HG02588 (cell line): Measurements from ENCODE around the gene GALNT2.

Experiments
- ATAC-seq: cut with Tn5 transposase; IDR thresholded peaks from one replicate; pipeline ENCODE4 v1.9.1; 2021; ENCODE audit warnings: mild to moderate bottlenecking, moderate library complexity; ENCODE audit not compliant: unreplicated experiment

The GALNT2 gene

DNA sequence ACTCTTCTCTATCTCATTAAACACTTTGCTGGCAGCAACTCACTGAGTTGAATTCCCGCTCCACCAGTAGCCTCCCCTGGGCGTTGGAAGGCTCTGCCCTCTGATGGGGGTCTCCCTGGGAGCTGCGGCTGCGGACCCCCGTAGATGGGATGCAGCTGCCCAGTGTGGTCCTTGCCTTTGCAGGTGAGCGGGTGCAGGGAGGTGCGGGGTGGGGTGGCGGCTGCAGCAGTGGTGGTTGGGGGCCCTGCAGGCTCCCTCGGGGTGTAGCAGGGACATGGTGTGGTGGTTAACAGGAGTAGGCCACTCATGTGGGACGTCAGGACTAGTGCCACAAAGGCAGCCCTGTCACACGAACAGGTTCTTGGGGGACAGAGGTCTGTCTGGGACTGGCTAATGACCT lies 42.0 kb downstream of the GALNT2 start:
- no peak for ATAC-seq

GRCh38 chr1:230109895-230110667 lies 43.0 kb downstream of the GALNT2 start:
- ATAC-seq: peak; percentile 89

- ATAC-seq: no peak
These were observed 43.9 kb downstream of the GALNT2 start for GRCh38 chr1:230110971-230111370.

GRCh38 chr1:230112131-230112701 lies 45.2 kb downstream of the GALNT2 start:
- ATAC-seq: no peak

GRCh38 chr1:230112782-230113181 lies 45.7 kb downstream of the GALNT2 start:
- no peak for ATAC-seq

DNA sequence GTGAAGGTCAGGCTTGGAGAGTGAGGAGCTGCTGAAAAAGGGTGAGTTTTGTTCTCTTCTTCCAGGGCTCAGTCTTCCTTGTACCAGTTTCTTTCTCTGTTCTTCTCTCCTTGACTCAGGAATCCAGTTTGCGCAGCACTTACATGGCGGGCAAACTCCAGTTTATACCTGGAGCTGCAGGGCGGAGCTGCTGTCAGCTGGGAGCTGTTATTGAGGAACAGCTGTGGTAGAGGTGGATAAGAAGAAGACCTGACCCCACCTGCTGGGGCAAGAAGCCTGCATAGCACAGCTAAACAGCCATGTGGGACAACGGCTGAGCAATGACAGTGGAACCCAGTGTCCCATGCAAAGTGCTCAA lies 46.2 kb downstream of the GALNT2 start:
- no peak for ATAC-seq

DNA sequence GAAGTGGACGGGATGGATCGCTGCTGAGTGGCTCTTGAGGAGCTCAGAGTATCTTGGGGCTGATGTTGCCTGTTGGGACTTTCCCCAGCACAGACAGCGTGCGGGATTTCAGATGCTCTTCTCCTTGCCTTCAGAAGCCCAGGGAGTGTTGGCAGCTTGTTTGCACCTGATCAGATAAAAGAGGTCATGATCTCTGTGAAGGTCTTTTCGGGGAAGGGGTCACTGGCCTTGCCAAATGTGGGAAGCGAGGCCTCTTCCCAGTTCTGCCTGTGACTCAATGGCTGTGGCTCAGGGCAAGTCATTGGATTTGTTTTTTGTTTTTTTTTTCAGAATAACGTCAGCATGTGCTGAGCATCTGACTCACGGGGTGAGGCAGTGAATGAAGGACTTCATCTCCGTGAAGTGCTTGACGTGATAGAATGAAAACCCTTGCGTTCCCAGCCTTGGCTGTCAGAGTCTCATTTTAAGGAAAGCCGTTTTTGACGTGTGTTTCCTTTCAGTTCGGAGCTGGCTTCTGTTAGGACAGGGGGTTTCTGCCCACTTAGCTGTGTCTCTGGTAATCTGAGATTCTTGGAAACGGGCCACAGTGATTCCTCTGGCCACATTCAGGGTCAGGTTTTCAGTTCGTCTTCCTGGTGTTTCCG lies 46.7 kb downstream of the GALNT2 start:
- no peak for ATAC-seq

GRCh38 chr1:230114237-230114651 lies 47.2 kb downstream of the GALNT2 start:
- no peak for ATAC-seq

DNA sequence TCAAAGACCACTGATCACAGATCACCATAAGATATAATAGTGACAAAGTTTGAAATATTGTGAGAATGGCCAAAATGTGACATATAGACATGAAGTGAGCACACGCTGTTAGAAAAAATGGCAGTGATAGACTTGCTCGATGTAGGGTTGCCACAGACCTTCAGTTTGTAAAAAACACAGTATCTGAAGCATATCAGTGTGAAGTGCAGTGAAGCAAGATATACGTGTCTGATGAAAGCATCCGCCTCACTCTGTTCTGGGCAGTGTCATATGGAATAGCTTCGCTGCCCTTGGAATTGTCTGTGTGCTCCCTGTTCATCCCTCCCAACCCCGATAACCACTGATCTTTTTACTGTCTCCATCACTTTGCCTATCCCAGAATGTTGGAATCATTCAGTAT lies 50.7 kb downstream of the GALNT2 start:
- no peak for ATAC-seq

- ATAC-seq: no peak
These were observed 52.3 kb downstream of the GALNT2 start for GRCh38 chr1:230119340-230119739.

DNA sequence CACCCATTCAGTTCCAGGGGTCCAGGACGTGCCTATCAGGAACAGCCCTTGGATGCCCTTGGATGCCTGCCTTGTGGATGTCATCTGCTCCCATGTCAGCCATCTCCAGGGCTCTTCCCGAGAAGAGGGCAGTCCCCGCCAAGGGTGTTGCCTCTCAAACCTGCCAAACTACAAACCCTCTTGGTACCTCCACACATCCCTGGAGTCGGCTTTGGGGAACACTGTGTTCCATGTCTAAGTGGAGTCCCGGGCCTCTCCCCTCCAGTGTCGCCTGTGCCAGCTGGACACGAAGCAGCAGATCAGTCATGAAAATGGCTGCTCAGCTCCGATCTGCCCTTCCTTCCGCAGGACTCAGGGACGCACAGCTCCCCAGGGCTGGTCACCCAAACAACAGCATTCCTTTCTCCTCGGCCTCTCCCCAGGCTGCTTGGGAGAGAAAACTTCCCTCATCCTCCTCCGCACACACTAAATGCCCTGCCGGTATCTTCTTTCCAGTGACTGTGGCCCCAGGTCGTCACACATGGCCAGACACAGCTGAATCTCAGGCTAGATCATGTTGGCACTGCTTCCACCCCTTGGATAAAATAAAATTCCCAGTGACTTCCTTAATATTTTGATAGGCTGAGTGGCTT lies 53.4 kb downstream of the GALNT2 start:
- no peak for ATAC-seq

GRCh38 chr1:230120921-230121381 lies 53.9 kb downstream of the GALNT2 start:
- ATAC-seq: no peak

GRCh38 chr1:230121950-230122349 lies 54.9 kb downstream of the GALNT2 start:
- no peak for ATAC-seq

- no peak for ATAC-seq
These were observed 55.6 kb downstream of the GALNT2 start for GRCh38 chr1:230122366-230123279.

DNA sequence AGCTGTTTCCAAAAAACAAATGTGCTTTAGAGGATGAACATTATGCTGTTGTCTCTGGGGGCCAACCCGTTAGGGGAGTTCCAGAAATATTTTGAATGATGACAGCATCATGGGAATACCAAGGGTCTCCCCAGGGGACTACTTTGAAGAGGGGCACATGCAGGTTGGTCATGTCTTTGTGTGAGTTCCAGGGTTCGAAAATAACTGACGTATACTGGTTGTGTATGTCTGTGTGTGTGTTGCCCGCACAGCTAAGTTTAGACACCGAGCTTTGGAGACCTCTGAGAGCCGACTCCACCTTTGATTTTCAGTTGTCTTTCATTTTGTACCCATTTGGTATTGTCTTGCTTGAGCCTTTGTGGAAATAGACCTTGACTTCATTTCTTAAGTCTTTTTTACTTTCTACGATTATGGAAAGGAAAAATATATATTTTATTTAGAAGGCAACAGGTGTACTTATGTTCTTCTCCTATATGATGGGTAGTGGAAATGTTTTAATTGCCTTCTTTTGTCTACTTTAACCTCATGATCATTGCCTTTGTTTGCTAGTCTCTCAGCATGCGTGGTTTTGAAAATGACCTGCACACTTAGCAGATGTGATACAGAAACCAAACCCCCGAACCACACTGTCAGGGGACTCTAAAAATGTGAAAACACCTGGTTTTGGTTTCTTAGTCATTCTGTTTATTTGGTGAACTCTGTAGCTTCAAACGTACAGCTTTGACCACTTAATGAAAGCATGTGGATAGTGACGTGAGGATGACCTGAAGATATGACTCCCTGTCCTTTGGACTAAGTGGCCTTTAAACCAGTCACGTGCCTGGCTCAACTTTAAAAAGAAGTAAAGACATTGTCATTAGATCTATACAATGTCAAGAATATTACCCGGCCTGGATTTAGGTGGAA lies 56.5 kb downstream of the GALNT2 start:
- ATAC-seq: peak; percentile 85

DNA sequence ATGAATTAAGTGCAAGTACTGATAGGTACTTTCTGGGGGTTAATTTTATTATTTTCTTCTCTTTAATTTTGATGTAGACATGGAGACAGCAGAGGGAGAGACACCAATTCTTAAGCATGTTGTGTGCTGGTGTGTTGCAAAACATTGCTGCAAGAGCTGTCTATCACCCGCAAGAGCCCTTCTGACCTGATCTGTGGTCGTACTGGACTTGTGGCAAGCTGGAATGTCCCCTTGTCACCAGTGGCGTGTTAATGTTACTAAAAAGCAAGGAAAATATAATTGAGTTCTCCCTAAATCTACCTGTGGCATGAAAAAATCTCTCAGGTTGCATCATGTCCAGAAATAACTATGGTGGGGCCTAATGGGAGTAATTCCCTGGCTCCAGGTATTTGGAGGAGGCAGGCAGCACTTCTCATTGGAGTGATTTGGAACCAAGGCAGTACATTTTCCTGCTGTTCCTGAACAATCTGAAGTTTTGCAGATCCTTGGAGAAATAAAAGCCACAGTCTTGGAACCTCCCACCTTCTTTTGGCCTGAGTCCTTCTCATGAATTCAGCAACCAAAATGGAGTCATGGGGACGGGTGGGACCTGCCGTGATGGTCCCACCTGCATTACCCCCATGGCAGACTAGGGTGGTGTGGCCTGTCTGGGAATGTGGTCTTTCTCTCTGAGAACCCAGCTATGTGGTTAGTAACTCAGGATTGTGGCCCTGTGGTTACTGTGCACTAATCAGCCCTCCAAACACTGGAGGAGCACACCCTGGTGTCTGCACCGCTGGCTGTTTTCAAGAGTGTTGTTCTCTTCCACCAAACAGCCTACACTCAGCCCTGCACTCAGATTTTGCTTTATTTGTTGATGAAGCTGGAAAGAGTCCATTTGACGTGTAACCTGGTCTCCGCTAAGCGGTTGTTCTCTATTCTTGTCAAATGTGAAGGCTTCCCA lies 57.4 kb downstream of the GALNT2 start:
- ATAC-seq: no peak

GRCh38 chr1:230125141-230125540 lies 58.1 kb downstream of the GALNT2 start:
- no peak for ATAC-seq
